K562 (cell line): ENCODE results near the gene GASK1A. TPM values are rescaled to one million over a fixed set of nuclear protein-coding genes. Genes with fewer than 3 reads are reported as not detected.

Source experiments
- ATAC-seq: fragments of 200-7000 bp; cut with Tn5 transposase; 3 replicates; pipeline ENCODE4 v1.9.1; 2020; ENCODE audit warnings: moderate library complexity
- BruUV-seq: library from RNA; stranded (reverse); fragments of 400-500 nt; replicated peaks from 2 replicates; lab custom pipeline; 2021; lab: Mats Ljungman, UMichigan
- CTCF ChIA-PET: fragments of 300-600 bp; formaldehyde crosslinking; extraction: SDS; loops from one replicate; lab custom pipeline; 2021; ENCODE audit warnings: low intra/inter-chr PET ratio; lab: Yijun Ruan, JAX
- POLR2A ChIA-PET: fragments of 300-600, 350-650 bp; sonication (Branson Sonifier 250); formaldehyde crosslinking; extraction: SDS; loops from one replicate; lab custom pipeline; 2021; ENCODE audit warnings: antibody characterized with exemption, inconsistent platforms; lab: Yijun Ruan, JAX
- DNase-seq, 4 experiments: peaks; one replicate each; pipeline versions ENCODE4 v3.0.0 to v3.0.0-alpha.2; 2011 to 2018; ENCODE audit warnings: low spot score in 3 of 4, mixed read lengths in 3 of 4; ENCODE audit errors: extremely low read depth in 1 of 4
- FAIRE-seq: peaks from 2 replicates; lab custom pipeline; 2011; peaks lifted over from hg19 to GRCh38; lab: Jason Lieb, UNC
- H2AFZ ChIP-seq: 2 replicates; pipeline ENCODE4 v1.6.0; 2011; ENCODE audit warnings: low read depth, low read length, control low read depth, inconsistent platforms
- H3K27ac ChIP-seq: fragments of 200-600 bp; 3 replicates; pipeline ENCODE4 v1.8.0; 2011; ENCODE audit warnings: low read depth, mild to moderate bottlenecking, control low read depth, inconsistent platforms, low read length, moderate library complexity, mixed read lengths; ENCODE audit errors: extremely low read depth
- H3K27me3 ChIP-seq, 2 experiments: fragments of 300-600 bp in 1 of 2; 2 replicates in 1 of 2; 3 replicates in 1 of 2; pipeline versions ENCODE4 v1.6.0 to v1.8.0; 2011; ENCODE audit warnings: inconsistent platforms in 2 of 2, low read length in 2 of 2, mild to moderate bottlenecking in 1 of 2, mixed read lengths in 1 of 2, moderate library complexity in 1 of 2; ENCODE audit not compliant: control insufficient read depth in 2 of 2, insufficient read depth in 2 of 2
- H3K36me3 ChIP-seq: fragments of 300-600 bp; 3 replicates; pipeline ENCODE4 v1.8.0; 2011; ENCODE audit warnings: mild to moderate bottlenecking, low read length, inconsistent platforms; ENCODE audit not compliant: control insufficient read depth, insufficient read depth
- H3K4me1 ChIP-seq, 2 experiments: fragments of 200-600 bp in 1 of 2; replicated peaks in 1 of 2; 2 replicates in 1 of 2; 3 replicates in 1 of 2; pipeline versions ENCODE4 v1.5.1 to v1.8.0; 2011; ENCODE audit warnings: inconsistent platforms in 2 of 2, low read length in 2 of 2, mild to moderate bottlenecking in 1 of 2, mixed read lengths in 1 of 2, moderate library complexity in 1 of 2; ENCODE audit not compliant: control insufficient read depth in 2 of 2, insufficient read depth in 2 of 2
- H3K4me2 ChIP-seq: 2 replicates; pipeline ENCODE4 v1.6.1; 2011; ENCODE audit warnings: low read length, control low read depth, inconsistent platforms, mixed read lengths; ENCODE audit not compliant: insufficient read depth
- H3K4me3 ChIP-seq: fragments of 200-600 bp; sonication (generic), shearing (Covaris generic); 2 replicates; pipeline ENCODE4 v1.5.1; 2016; ENCODE audit warnings: control low read depth, inconsistent platforms
- H3K79me2 ChIP-seq: fragments of 200-600 bp; 3 replicates; pipeline ENCODE4 v1.8.0; 2011; ENCODE audit warnings: low read length, inconsistent platforms; ENCODE audit not compliant: control insufficient read depth, insufficient read depth
- H3K9ac ChIP-seq, 2 experiments: 2 replicates each; pipeline versions ENCODE4 v1.6.0 to v1.6.1; 2011; ENCODE audit warnings: low read depth in 2 of 2, low read length in 2 of 2, control low read depth in 1 of 2, inconsistent platforms in 1 of 2, mild to moderate bottlenecking in 1 of 2, mixed read lengths in 1 of 2; ENCODE audit not compliant: insufficient read depth in 1 of 2
- H3K9me1 ChIP-seq: one replicate; pipeline ENCODE4 v1.6.0; 2011; ENCODE audit warnings: inconsistent platforms, mild to moderate bottlenecking, low read length, moderate library complexity; ENCODE audit not compliant: control insufficient read depth, insufficient read depth
- H3K9me3 ChIP-seq: replicated peaks from 2 replicates; pipeline ENCODE4 v1.5.1; 2011; ENCODE audit warnings: low read depth, low read length, inconsistent platforms; ENCODE audit not compliant: control insufficient read depth, insufficient read depth
- H4K20me1 ChIP-seq: replicated peaks from 2 replicates; pipeline ENCODE4 v1.6.1; 2011; ENCODE audit warnings: low read length, inconsistent platforms, mixed read lengths; ENCODE audit not compliant: control insufficient read depth, insufficient read depth
- BRCA1 ChIP-seq, 2 experiments: fragments of 450-650 bp in 1 of 2; sonication (generic) in 1 of 2; formaldehyde crosslinking in 1 of 2; IDR thresholded peaks; 2 replicates each; pipeline versions ENCODE4 v1.5.0 to v1.6.1; 2017 to 2020; ENCODE audit warnings: mild to moderate bottlenecking in 1 of 2, missing genetic modification reagents in 1 of 2
- FOXA1 ChIP-seq: fragments of 450-650 bp; IDR thresholded peaks from 2 replicates; pipeline ENCODE4 v1.6.1; 2016; ENCODE audit warnings: mild to moderate bottlenecking, borderline replicate concordance
- GABPA ChIP-seq: fragments of 200-800 bp; sonication (Bioruptor generic); conservative IDR thresholded peaks from 2 replicates; pipeline ENCODE4 v1.6.1; 2016; ENCODE audit warnings: low read depth, missing genetic modification characterization, missing compliant biosample characterization
- MTA1 ChIP-seq: fragments of 450-650 bp; IDR thresholded peaks from 2 replicates; pipeline ENCODE4 v1.6.1; 2017; ENCODE audit warnings: borderline replicate concordance
- PTTG1 ChIP-seq: fragments of 450-650 bp; IDR thresholded peaks from 2 replicates; pipeline ENCODE4 v1.6.1; 2016; ENCODE audit warnings: low read depth, mild to moderate bottlenecking, missing genetic modification characterization, missing compliant biosample characterization
- RBFOX2 ChIP-seq: fragments of 200-400 bp; formaldehyde crosslinking; IDR thresholded peaks from 2 replicates; pipeline ENCODE4 v1.6.1; 2017; ENCODE audit warnings: low read depth, mild to moderate bottlenecking, low read length, moderate library complexity
- TAF7 ChIP-seq: fragments of 450-650 bp; IDR thresholded peaks from 2 replicates; pipeline ENCODE4 v1.6.1; 2016; ENCODE audit warnings: missing genetic modification characterization, missing compliant biosample characterization
- ZBTB7A ChIP-seq: IDR thresholded peaks from 2 replicates; pipeline ENCODE4 v1.6.1; 2011; ENCODE audit warnings: low read depth, mild to moderate bottlenecking, low read length, moderate library complexity, borderline replicate concordance; ENCODE audit not compliant: control insufficient read depth
- ZNF12 ChIP-seq: sonication (generic); formaldehyde crosslinking; IDR thresholded peaks from 2 replicates; pipeline ENCODE4 v1.4.0; 2020; ENCODE audit warnings: mild to moderate bottlenecking, missing genetic modification reagents
- ZNF232 ChIP-seq: sonication (generic); formaldehyde crosslinking; IDR thresholded peaks from 2 replicates; pipeline ENCODE4 v1.8.0; 2022; ENCODE audit warnings: mild to moderate bottlenecking, missing genetic modification reagents
- WGBS: fragments of 100-300 bp; shearing (Covaris generic); methylation state at CpG from one replicate; pipeline ENCODE4 v1.1.6; 2016; ENCODE audit warnings: low coverage, mixed read lengths; ENCODE audit not compliant: insufficient coverage; ENCODE audit errors: missing lambda C conversion rate; 5-methylcytosine and 5-hydroxymethylcytosine counted together
- in situ Hi-C: fragments of 300-500 bp; cut with MboI; formaldehyde crosslinking; loops from 4 replicates; pipeline ENCODE4 v1.15.0; 2018; ENCODE audit warnings: inconsistent platforms, mixed read lengths
- intact Hi-C: fragments of 100-400 bp; cut with micrococcal nuclease; formaldehyde crosslinking; loops from 2 replicates; pipeline ENCODE4 v1.14.2; 2022
- polyA plus RNA-seq, 8 experiments: library from polyadenylated mRNA; depleted of rRNA in 4 of 8; stranded (reverse) in 5 of 8; unstranded in 3 of 8; fragments of >200 nt; fragmentation: Nextera tagmentation in 2 of 8; fragmentation: Illumina TruSeq in 1 of 8; extraction: Ambion mirVana in 2 of 8; extraction: Trizol in 1 of 8; gene quantifications; 2 replicates each; pipeline versions ENCODE4 v1.2.1 to v1.2.3, GENCODE V29; 2011 to 2014; ENCODE audit warnings: inconsistent platforms in 1 of 8, missing spikeins in 1 of 8
- total RNA-seq, 7 experiments: library from RNA; depleted of rRNA in 6 of 7; stranded (reverse); fragments of >200 nt in 6 of 7; fragmentation: Illumina TruSeq in 2 of 7; extraction: Trizol in 2 of 7; gene quantifications; 2 replicates each; pipeline versions ENCODE4 v1.2.1 to v1.2.3, GENCODE V29; 2011 to 2021; ENCODE audit warnings: low replicate concordance in 1 of 7
- TF ChIP-seq, protein P1 (sequence below): sonication (generic); formaldehyde crosslinking; IDR thresholded peaks from 2 replicates; pipeline ENCODE4 v1.8.0; 2022; ENCODE audit warnings: missing genetic modification reagents, mild to moderate bottlenecking, moderate library complexity, borderline replicate concordance

The GASK1A gene
- total and polyA plus RNA-seq, 9 of the 15 experiments (the other 6 are each of a cell fraction or from before 2014, with no cell fraction given) = 0.04 to 0.11 (median 0.05) TPM; not detected in 5

GRCh38 chr3:43012174-43012573 is 33.1 kb downstream of the GASK1A start:
- in situ Hi-C loops (no loop called here), intact Hi-C loops (no loop called here)
- CTCF ChIA-PET = no interaction called here
- H2AFZ ChIP-seq = no peak overlapping the region
- FAIRE-seq = peak; percentile 23
- no peak for ATAC-seq
- H4K20me1 ChIP-seq = no peaks in the 10 kb centered on the region
- H3K9ac ChIP-seq = no peak overlapping the region
- no peaks in the 10 kb centered on the region for H3K9me1 ChIP-seq
- no peaks in the 10 kb centered on the region; the same call in 1 of the 2 replicates for H3K9me3 ChIP-seq
- H3K79me2 ChIP-seq = no peaks in the 10 kb centered on the region
- no peak overlapping the region for H3K27ac ChIP-seq
- H3K4me2 ChIP-seq = no peak overlapping the region
- POLR2A ChIA-PET = no interaction called here
- 0 out of 5 replicates have a peak, but pooled peaks cover 0 to 3% of the 10 kb centered on the region in 2 experiments for H3K27me3 ChIP-seq
- no peaks in the 10 kb centered on the region for H3K4me1 ChIP-seq
- TF ChIP-seq ZNF12 = no peak
- TF ChIP-seq GABPA = 0 out of 2 replicates have a peak, but pooled peaks have one; percentile 30
- no TSS peak for BruUV-seq
- no peak overlapping the region for H3K4me3 ChIP-seq
- DNase-seq = no peak
- H3K36me3 ChIP-seq = no peaks in the 10 kb centered on the region

- H3K4me1 ChIP-seq = no peaks in the 10 kb centered on the region
- FAIRE-seq = no peak
- in situ Hi-C loops = no loop called here
- H3K4me3 ChIP-seq = no peak overlapping the region
- no peak for ATAC-seq
- no peaks in the 10 kb centered on the region for H4K20me1 ChIP-seq
- WGBS = 0% methylated on average over 2 of the region's 2 CpGs
- no TSS peak for BruUV-seq
- TF ChIP-seq ZNF232 (CRISPR knock-in tag) = no peak
- TF ChIP-seq ZBTB7A = no peak
- TF ChIP-seq BRCA1 (IDR thresholded peaks at IDR 0.05) = no peak
- TF ChIP-seq BRCA1 (CRISPR knock-in tag; IDR thresholded peaks at IDR 0.05) = no peak
- TF ChIP-seq PTTG1 = no peak
- TF ChIP-seq, protein P1, sequence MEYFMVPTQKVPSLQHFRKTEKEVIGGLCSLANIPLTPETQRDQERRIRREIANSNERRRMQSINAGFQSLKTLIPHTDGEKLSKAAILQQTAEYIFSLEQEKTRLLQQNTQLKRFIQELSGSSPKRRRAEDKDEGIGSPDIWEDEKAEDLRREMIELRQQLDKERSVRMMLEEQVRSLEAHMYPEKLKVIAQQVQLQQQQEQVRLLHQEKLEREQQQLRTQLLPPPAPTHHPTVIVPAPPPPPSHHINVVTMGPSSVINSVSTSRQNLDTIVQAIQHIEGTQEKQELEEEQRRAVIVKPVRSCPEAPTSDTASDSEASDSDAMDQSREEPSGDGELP (CRISPR knock-in tag) = no peak
- no peak for TF ChIP-seq MTA1
- TF ChIP-seq FOXA1 = no peak
- TF ChIP-seq RBFOX2 = no peak
- no peak for TF ChIP-seq TAF7 (tag)
- no peaks in the 10 kb centered on the region for H3K79me2 ChIP-seq
- H3K9me1 ChIP-seq = no peaks in the 10 kb centered on the region
- DNase-seq = no peak
- H3K27me3 ChIP-seq = 0 out of 5 replicates have a peak, but pooled peaks cover 0 to 3% of the 10 kb centered on the region in 2 experiments
- H3K36me3 ChIP-seq = no peaks in the 10 kb centered on the region
- H3K9me3 ChIP-seq = no peaks in the 10 kb centered on the region; the same call in 1 of the 2 replicates
- CTCF ChIA-PET = no interaction called here
- H3K27ac ChIP-seq = no peak overlapping the region
- no peak overlapping the region for H3K9ac ChIP-seq
- POLR2A ChIA-PET = no interaction called here
- H3K4me2 ChIP-seq = no peak overlapping the region
- intact Hi-C loops = no loop called here
- no peak overlapping the region for H2AFZ ChIP-seq
Measured at GRCh38 chr3:43013256-43013655, 34.1 kb downstream of the GASK1A start.
